ENCODE measurements around the gene NOL9. TPM values are rescaled to one million over a fixed set of nuclear protein-coding genes. Genes with fewer than 3 reads are reported as not detected.

Gene NOL9
- total RNA-seq, 1 donor from 2014 or later = 14.2 TPM

DNA sequence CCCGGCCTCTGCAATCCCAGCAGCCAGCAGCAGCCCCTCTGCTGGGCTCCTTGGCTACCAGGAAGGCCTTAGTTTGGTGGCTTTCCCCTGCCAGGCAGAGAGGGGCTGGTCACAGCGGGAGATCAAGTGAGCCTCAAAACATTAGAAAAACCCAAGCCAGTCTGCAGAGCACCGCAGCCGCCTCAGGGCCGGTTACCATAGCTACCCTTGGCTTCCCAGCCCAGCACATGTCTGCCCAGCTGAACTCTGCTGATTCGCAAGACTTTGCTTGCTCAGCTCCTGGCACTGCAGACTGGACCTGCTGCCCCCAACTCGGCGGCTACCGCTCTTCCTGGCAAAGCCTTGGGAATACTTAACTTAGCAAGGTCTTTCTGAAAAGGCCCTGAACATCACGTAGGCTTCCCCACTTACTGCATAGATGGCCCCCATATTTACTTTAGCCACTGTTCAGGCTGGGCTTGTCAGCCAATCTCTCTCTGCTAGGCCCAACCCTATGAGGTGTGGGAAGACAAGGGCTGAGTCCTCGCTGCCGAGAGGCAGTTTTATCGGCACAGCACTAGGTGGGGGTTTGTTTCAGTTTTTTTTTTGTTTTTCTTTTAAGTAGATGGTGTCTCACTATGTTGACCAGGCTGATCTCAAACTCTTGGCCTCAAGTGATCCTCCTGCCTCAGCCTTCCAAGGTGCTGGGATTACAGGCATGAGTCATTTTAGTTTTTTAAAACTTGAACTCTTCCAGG is 34.2 kb downstream of the NOL9 start:
- FAIRE-seq (no peak), DNase-seq (ENCODE audit: low read depth) (peak; percentile 80)
- TF ChIP-seq, protein P1, sequence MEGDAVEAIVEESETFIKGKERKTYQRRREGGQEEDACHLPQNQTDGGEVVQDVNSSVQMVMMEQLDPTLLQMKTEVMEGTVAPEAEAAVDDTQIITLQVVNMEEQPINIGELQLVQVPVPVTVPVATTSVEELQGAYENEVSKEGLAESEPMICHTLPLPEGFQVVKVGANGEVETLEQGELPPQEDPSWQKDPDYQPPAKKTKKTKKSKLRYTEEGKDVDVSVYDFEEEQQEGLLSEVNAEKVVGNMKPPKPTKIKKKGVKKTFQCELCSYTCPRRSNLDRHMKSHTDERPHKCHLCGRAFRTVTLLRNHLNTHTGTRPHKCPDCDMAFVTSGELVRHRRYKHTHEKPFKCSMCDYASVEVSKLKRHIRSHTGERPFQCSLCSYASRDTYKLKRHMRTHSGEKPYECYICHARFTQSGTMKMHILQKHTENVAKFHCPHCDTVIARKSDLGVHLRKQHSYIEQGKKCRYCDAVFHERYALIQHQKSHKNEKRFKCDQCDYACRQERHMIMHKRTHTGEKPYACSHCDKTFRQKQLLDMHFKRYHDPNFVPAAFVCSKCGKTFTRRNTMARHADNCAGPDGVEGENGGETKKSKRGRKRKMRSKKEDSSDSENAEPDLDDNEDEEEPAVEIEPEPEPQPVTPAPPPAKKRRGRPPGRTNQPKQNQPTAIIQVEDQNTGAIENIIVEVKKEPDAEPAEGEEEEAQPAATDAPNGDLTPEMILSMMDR (IDR thresholded peaks at IDR 0.05; ENCODE audit: insufficient read depth, low read length, severe bottlenecking) = no peak
- no peak overlapping the region for H3K4me3 ChIP-seq (ENCODE audit: low read depth, low read length)
- no peaks in the 10 kb centered on the region for H3K36me3 ChIP-seq (ENCODE audit: control insufficient read depth, insufficient read depth, low read length)
- no peaks in the 10 kb centered on the region for H3K27me3 ChIP-seq (ENCODE audit: control insufficient read depth, insufficient read depth, low read length)

DNA sequence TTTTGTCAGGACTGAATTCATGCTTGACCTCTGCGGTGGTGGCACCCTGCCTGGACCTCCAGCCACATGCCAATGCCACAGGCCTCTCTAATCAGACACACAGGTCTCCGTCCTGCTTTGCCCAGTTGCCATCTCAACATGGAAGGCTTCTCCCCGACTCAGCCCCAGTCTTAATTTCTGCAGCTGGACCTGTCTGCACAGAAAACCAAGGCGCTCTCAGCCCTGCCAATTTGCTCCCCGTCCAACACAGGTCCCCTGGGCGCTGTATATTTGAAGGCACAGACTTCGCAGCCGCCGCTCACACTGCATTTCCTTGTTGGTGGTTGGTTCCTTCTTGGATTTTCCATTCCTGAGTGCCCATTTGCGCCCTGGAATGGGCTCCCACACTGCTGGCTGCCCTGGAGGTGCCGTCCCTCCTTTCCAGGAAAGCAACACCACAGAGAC is 34.8 kb downstream of the NOL9 start:
- Histone ChIP-seq H3K27me3 (ENCODE audit: control insufficient read depth, insufficient read depth, low read length) (no peaks in the 10 kb centered on the region), H3K4me3 (ENCODE audit: low read depth, low read length) (no peak overlapping the region), H3K36me3 (ENCODE audit: control insufficient read depth, insufficient read depth, low read length) (no peaks in the 10 kb centered on the region)
- FAIRE-seq (no peak), DNase-seq (ENCODE audit: low read depth) (no peak)
- TF ChIP-seq, protein P1 (IDR thresholded peaks at IDR 0.05; ENCODE audit: insufficient read depth, low read length, severe bottlenecking) = no peak

DNA sequence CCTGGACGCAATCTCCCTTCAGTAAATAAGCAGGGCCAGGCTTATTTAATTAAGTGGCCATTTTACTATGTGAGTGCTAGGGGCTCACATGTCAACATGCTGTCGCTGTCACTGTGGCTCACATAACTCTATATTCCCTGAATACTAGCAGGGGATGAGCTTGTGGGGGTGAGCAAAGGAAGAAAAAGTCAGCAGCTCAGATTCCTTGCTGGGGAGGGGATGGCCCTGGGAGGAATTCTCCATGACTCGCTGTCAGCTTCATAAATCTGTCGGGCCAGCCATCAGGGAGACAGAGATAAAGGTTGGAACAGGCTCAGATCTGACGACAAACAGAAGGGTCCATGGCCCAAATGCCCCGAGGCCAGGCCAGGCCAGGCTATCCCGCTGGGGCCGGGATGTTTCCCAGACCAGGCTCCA is 36.9 kb downstream of the NOL9 start:
- FAIRE-seq = no peak
- Histone ChIP-seq H3K4me3 (ENCODE audit: low read depth, low read length) (no peak overlapping the region), H3K36me3 (ENCODE audit: control insufficient read depth, insufficient read depth, low read length) (no peaks in the 10 kb centered on the region), H3K27me3 (ENCODE audit: control insufficient read depth, insufficient read depth, low read length) (no peaks in the 10 kb centered on the region)
- DNase-seq (ENCODE audit: low read depth) = peak; percentile 12
- TF ChIP-seq, protein P1 (IDR thresholded peaks at IDR 0.05; ENCODE audit: insufficient read depth, low read length, severe bottlenecking) = no peak

DNA sequence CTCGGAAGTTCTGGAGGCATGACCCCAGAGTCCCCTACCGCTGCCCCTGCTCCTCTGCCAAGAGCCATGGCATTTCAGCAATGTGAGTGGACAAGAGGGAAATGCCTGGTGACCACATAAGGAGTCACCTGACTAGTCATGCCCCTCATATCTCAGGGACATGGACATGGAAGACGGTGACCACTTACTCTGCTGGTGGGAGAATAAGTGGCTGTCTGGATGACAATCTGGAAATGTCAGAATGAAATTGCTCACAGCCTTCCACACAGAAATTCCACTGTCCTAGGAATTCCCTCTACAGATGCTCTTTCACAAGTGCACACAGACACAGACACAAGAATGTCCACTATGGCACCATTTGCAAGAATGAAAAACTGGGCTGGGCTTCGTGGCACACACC is 38.5 kb downstream of the NOL9 start:
- Histone ChIP-seq H3K4me3 (ENCODE audit: low read depth, low read length) (no peak overlapping the region), H3K27me3 (ENCODE audit: control insufficient read depth, insufficient read depth, low read length) (no peaks in the 10 kb centered on the region), H3K36me3 (ENCODE audit: control insufficient read depth, insufficient read depth, low read length) (no peaks in the 10 kb centered on the region)
- TF ChIP-seq, protein P1 (IDR thresholded peaks at IDR 0.05; ENCODE audit: insufficient read depth, low read length, severe bottlenecking) = no peak
- DNase-seq (ENCODE audit: low read depth) (no peak), FAIRE-seq (no peak)

DNA sequence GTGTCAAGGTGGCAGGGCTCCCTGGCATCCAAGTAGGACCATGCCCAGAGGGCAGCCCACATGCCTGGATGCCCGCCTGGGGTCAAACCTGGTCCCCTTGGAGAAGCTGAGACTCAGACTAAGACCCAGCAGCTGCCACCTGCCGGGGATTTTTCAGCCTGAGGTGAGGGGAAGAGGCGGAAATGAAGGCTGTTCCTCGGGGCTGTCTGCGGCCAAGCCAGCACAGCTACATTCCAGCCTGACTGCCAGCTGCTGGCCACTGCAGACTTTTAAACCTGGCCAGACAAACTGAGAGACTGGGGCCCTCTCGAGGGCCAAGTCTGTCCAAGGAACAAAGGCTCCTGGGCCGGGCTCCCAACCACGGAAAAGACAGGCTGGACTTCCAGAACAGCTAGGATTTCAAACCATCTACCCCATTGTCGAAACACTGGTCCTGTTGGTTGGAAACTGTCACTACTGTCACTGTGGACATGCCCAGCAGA is 41.0 kb downstream of the NOL9 start:
- peak; percentile 23 for DNase-seq (ENCODE audit: low read depth)
- Histone ChIP-seq H3K4me3 (ENCODE audit: low read depth, low read length) (no peak overlapping the region), H3K27me3 (ENCODE audit: control insufficient read depth, insufficient read depth, low read length) (no peaks in the 10 kb centered on the region), H3K36me3 (ENCODE audit: control insufficient read depth, insufficient read depth, low read length) (no peaks in the 10 kb centered on the region)
- no peak for FAIRE-seq
- TF ChIP-seq, protein P1 (IDR thresholded peaks at IDR 0.05; ENCODE audit: insufficient read depth, low read length, severe bottlenecking) = no peak

DNA sequence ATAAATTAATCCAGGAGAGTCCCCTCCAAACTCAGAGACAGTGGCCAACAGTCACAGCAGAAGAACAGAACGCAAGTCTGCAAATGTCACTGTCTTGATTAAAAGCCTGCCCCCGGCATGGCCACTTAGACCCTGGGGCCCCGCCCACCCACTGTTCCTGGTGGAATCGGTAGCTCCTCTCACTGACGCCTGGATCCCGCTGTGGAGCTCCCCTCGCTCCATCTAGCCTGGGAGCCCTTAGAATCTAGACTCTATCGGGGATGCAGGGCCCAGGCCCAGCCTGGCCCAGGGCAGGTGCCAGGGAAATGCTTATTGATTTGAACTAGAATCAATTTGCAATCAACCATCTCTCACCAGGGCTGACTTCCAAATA is 41.4 kb downstream of the NOL9 start:
- no peak for FAIRE-seq
- TF ChIP-seq, protein P1 (IDR thresholded peaks at IDR 0.05; ENCODE audit: insufficient read depth, low read length, severe bottlenecking) = no peak

More for the DNA sequence above, 41.4 kb downstream of the NOL9 start:
- no peak for DNase-seq (ENCODE audit: low read depth)
- no peak overlapping the region for H3K4me3 ChIP-seq (ENCODE audit: low read depth, low read length)
- H3K27me3 ChIP-seq (ENCODE audit: control insufficient read depth, insufficient read depth, low read length) = no peaks in the 10 kb centered on the region
- no peaks in the 10 kb centered on the region for H3K36me3 ChIP-seq (ENCODE audit: control insufficient read depth, insufficient read depth, low read length)

Measured in bronchial epithelial cell (primary cell).